PC-3 (cell line): ENCODE measurements around the gene MCL1. TPM values are rescaled to one million over a fixed set of nuclear protein-coding genes. Genes with fewer than 3 reads are reported as not detected.
A peak's percentile ranks its signal among the peaks of the same experiment; 100 is the strongest.

Experiments used
- ATAC-seq: fragments of 200-7000 bp; cut with Tn5 transposase; 2 replicates; pipeline ENCODE4 v1.9.1; 2020; ENCODE audit warnings: mild to moderate bottlenecking, moderate library complexity
- Bru-seq: library from RNA; stranded (reverse); fragments of 400-500 nt; gene quantifications from one replicate; lab custom pipeline; 2021; lab: Mats Ljungman, UMichigan
- BruChase-seq, 2 experiments: library from RNA; stranded (reverse); fragments of 400-500 nt; gene quantifications; one replicate each; lab custom pipeline; 2021; lab: Mats Ljungman, UMichigan
- BruUV-seq: library from RNA; stranded (reverse); fragments of 400-500 nt; replicated peaks from 2 replicates; lab custom pipeline; 2021; lab: Mats Ljungman, UMichigan
- CTCF ChIA-PET: fragments of 300-600 bp; sonication (Branson Sonifier 250); formaldehyde crosslinking; loops from one replicate; lab custom pipeline; 2022; ENCODE audit warnings: antibody characterized with exemption; lab: Charles Lee
- POLR2A ChIA-PET: fragments of 300-600 bp; sonication (Branson Sonifier 250); formaldehyde crosslinking; loops from one replicate; lab custom pipeline; 2022; ENCODE audit warnings: antibody characterized with exemption; ENCODE audit not compliant: unreplicated experiment; lab: Charles Lee
- DNase-seq: peaks from one replicate; pipeline ENCODE4 v3.0.0-alpha.2; 2015
- H2AFZ ChIP-seq: fragments of 300-600 bp; sonication (generic); 2 replicates; pipeline ENCODE4 v1.6.0; 2016; ENCODE audit warnings: antibody characterized with exemption, low read length
- H3F3A ChIP-seq: fragments of 300-600 bp; sonication (generic); one replicate; pipeline ENCODE4 v1.6.0; 2017; ENCODE audit warnings: antibody characterized with exemption, low read length, control low read depth, mild to moderate bottlenecking; ENCODE audit not compliant: unreplicated experiment
- H3K27ac ChIP-seq: fragments of 300-600 bp; sonication (generic); 2 replicates; pipeline ENCODE4 v1.5.1; 2016; ENCODE audit warnings: mild to moderate bottlenecking, low read length
- H3K27me3 ChIP-seq: fragments of 300-600 bp; sonication (generic); 2 replicates; pipeline ENCODE4 v1.6.1; 2016; ENCODE audit warnings: low read length, mixed read lengths
- H3K36me3 ChIP-seq: fragments of 300-600 bp; sonication (generic); 2 replicates; pipeline ENCODE4 v1.6.1; 2016; ENCODE audit warnings: low read depth, mixed run types, low read length, mixed read lengths
- H3K4me1 ChIP-seq: fragments of 300-600 bp; sonication (generic); 2 replicates; pipeline ENCODE4 v1.5.1; 2016; ENCODE audit warnings: low read length; ENCODE audit not compliant: insufficient read depth
- H3K4me2 ChIP-seq: fragments of 300-600 bp; sonication (generic); 2 replicates; pipeline ENCODE4 v1.6.0; 2016; ENCODE audit warnings: low read length
- H3K4me3 ChIP-seq: fragments of 300-600 bp; sonication (generic); 2 replicates; pipeline ENCODE4 v1.5.1; 2016; ENCODE audit warnings: mild to moderate bottlenecking, low read length, mixed read lengths
- H3K79me2 ChIP-seq: fragments of 300-600 bp; sonication (generic); 2 replicates; pipeline ENCODE4 v1.6.1; 2017; ENCODE audit warnings: low read length, mixed read lengths
- H3K9ac ChIP-seq: fragments of 300-600 bp; sonication (generic); 2 replicates; pipeline ENCODE4 v1.6.0; 2016; ENCODE audit warnings: mild to moderate bottlenecking, low read length
- H3K9me2 ChIP-seq: fragments of 300-600 bp; sonication (generic); replicated peaks from 2 replicates; pipeline ENCODE4 v1.6.1; 2016; ENCODE audit warnings: mixed run types, low read length, mixed read lengths
- H3K9me3 ChIP-seq: fragments of 300-600 bp; sonication (generic); 2 replicates; pipeline ENCODE4 v1.6.1; 2016; ENCODE audit warnings: low read length, mixed read lengths
- H4K20me1 ChIP-seq: fragments of 300-600 bp; sonication (generic); 2 replicates; pipeline ENCODE4 v1.6.1; 2016; ENCODE audit warnings: low read length, mixed read lengths
- EZH2 ChIP-seq: fragments of 300-600 bp; sonication (generic); IDR thresholded peaks from one replicate; pipeline ENCODE4 v1.6.1; 2017; ENCODE audit warnings: antibody characterized with exemption, mild to moderate bottlenecking, low read length; ENCODE audit not compliant: unreplicated experiment
- EZH2phosphoT487 ChIP-seq: fragments of 300-600 bp; sonication (generic); IDR thresholded peaks from 2 replicates; pipeline ENCODE4 v1.6.1; 2018; ENCODE audit warnings: mild to moderate bottlenecking, antibody characterized with exemption, low read length, borderline replicate concordance
- intact Hi-C: fragments of 100-400 bp; cut with micrococcal nuclease; formaldehyde crosslinking; loops from 2 replicates; pipeline ENCODE4 v1.9.0; 2023
- long read RNA-seq: library from polyadenylated mRNA; unstranded; transcript quantifications from one replicate; pipeline ENCODE4 v2.0.0, GENCODE V29; 2021; ENCODE audit not compliant: unreplicated experiment
- total RNA-seq: library from RNA; depleted of rRNA; stranded (reverse); fragments of >200 nt; gene quantifications from 2 replicates; pipeline ENCODE4 v1.2.3, GENCODE V29; 2014; rRNA removed
- TF ChIP-seq, protein P1 (sequence below): fragments of 300-600 bp; sonication (generic); conservative IDR thresholded peaks from 2 replicates; pipeline ENCODE4 v1.5.1; 2017; ENCODE audit warnings: antibody characterized with exemption, low read depth, mild to moderate bottlenecking, low read length

MCL1 gene
- total RNA-seq (285 and 376 TPM in 2 replicates), Bru-seq, nascent RNA (percentile 100 among the genes with signal in this experiment), BruChase-seq, experiment 1, labeled RNA remaining after a 6-hour chase (percentile 99 among the genes with signal in this experiment), BruChase-seq, experiment 2, labeled RNA remaining after a 2-hour chase (percentile 100 among the genes with signal in this experiment)
- long read RNA-seq, transcript MCL1-201 (2 exons, 1,110 nt), result minor isoform, 7 of 162 reads
- long read RNA-seq, transcript MCL1-202 (3 exons, 3,932 nt), result major isoform, 147 of 162 reads
- long read RNA-seq, transcript MCL1-203 (2 exons, 1,099 nt), result minor isoform, 6 of 162 reads
- long read RNA-seq, partial matches to known transcripts, result 1 of 162 reads
- long read RNA-seq, other reads (novel, unspliced or antisense), result 1 of 162 reads

DNA sequence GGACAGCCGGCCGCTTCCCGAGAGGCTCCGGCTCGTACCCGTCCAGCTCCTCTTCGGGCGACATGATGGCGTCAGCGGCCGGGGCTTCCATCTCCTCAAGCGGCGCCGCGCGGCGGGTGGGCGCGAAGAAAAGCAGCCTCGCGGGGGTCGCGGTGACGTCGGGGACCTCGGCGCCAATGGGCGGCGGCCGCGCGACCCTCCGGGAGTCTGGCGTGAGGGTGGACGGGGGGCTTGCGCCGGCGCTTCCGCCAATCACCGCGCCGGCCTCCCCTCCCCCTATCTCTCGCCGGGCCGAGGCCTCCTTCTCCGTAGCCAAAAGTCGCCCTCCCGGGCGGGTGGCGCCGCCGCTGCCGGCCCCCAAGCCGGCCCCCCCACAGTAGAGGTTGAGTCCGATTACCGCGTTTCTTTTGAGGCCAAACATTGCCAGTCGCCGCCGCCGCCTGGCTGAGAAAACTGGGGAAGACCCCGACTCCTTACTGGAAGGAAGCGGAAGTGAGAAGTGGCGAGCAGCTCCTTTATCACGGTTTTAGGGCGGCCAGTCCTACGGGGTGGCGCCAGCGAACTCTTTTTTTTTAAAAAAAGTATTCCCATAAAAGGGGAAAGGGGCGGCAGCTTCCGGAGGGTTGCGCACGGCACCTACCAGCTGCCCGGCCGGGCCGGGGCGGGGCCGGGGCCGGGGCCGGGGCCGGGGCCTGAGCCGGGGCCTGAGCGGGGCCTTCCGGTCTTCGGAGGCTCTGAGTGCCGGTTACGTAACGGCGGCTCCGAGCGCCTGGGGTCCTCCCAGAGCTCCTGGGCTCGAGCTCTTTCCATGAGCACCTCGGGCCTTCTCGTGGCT lies at the start of gene MCL1:
Gene MCL1, minus strand, starts transcription at position 501 of the 835 bp plus-strand sequence. Its CDS starts 80 bp downstream, at position 421.
- ChIA-PET POLR2A (interaction anchor here (0.5 to 2.6 kb wide), 24 partner anchors 9 to 483 kb away, joined by 3 to 31 read pairs (median 6); partner anchors contain the start of genes ECM1, ENSA, GOLPH3L and RPRD2), CTCF (interaction anchor here (0.5 to 1.6 kb wide), 5 partner anchors 17 to 195 kb away, joined by 3 to 6 read pairs (median 3); partner anchors contain the start of genes ENSA and GOLPH3L)
- peak; percentile 83 for ATAC-seq
- Histone ChIP-seq H2AFZ (peak within 1 kb of the TSS; percentile 68), H4K20me1 (peaks cover 49% of the 10 kb centered on the region), H3K4me1 (peaks cover 26% of the 10 kb centered on the region), H3K79me2 (peaks cover 60% of the 10 kb centered on the region), H3K36me3 (peaks cover 47% of the 10 kb centered on the region), H3K27me3 (no peaks in the 10 kb centered on the region), H3K4me2 (peak within 1 kb of the TSS; percentile 92), H3K9me3 (no peaks in the 10 kb centered on the region), H3F3A (peaks cover 15% of the 10 kb centered on the region), H3K9me2 (no peaks in the 10 kb centered on the region), H3K4me3 (peak within 1 kb of the TSS; percentile 93), H3K27ac (peak within 1 kb of the TSS; percentile 89), H3K9ac (peak within 1 kb of the TSS; percentile 98)
- no peak for TF ChIP-seq EZH2
- intact Hi-C loops, result loop anchor here (1.0 to 5.0 kb wide), 5 partner anchors 18 to 233 kb away; no protein-coding TSS in a partner anchor
- BruUV-seq, result no TSS peak
- DNase-seq, result peak; percentile 99

DNA sequence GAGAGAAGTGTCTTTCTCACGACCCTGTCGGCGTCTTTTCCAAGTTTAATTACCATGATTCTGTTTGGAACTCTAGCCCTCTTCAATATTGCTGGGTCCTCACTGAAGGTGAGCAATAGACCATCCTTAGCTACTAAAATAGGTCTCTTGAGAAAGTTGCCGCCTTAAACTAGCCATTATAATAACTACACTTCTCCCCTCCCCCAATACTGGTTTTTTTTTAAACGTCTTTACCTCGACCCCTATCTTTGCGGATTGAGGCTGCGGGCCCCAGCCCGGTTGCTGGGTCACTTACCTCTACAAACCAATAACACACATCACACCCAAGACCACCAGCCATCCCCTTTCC lies 49.3 kb upstream of the MCL1 start:
- Histone ChIP-seq H3K4me2 (peak overlapping the region; percentile 92), H3K9me3 (no peaks in the 10 kb centered on the region), H3K36me3 (peaks cover 32% of the 10 kb centered on the region), H3K27me3 (no peaks in the 10 kb centered on the region), H3K4me1 (peaks cover 38% of the 10 kb centered on the region), H3K27ac (peak overlapping the region; percentile 86), H3K79me2 (peaks cover 41% of the 10 kb centered on the region), H3F3A (peaks cover 5% of the 10 kb centered on the region), H4K20me1 (0 out of 2 replicates have a peak, but pooled peaks cover 3% of the 10 kb centered on the region), H2AFZ (peak overlapping the region; percentile 81), H3K9me2 (no peaks in the 10 kb centered on the region), H3K9ac (peak overlapping the region; percentile 92), H3K4me3 (peak overlapping the region; percentile 79)
- TSS peak; percentile 63 for BruUV-seq
- DNase-seq (no peak), ATAC-seq (no peak)
- no peak for TF ChIP-seq EZH2phosphoT487
- TF ChIP-seq, protein P1, sequence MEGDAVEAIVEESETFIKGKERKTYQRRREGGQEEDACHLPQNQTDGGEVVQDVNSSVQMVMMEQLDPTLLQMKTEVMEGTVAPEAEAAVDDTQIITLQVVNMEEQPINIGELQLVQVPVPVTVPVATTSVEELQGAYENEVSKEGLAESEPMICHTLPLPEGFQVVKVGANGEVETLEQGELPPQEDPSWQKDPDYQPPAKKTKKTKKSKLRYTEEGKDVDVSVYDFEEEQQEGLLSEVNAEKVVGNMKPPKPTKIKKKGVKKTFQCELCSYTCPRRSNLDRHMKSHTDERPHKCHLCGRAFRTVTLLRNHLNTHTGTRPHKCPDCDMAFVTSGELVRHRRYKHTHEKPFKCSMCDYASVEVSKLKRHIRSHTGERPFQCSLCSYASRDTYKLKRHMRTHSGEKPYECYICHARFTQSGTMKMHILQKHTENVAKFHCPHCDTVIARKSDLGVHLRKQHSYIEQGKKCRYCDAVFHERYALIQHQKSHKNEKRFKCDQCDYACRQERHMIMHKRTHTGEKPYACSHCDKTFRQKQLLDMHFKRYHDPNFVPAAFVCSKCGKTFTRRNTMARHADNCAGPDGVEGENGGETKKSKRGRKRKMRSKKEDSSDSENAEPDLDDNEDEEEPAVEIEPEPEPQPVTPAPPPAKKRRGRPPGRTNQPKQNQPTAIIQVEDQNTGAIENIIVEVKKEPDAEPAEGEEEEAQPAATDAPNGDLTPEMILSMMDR, result no peak
- no peak for TF ChIP-seq EZH2
- intact Hi-C loops, result loop anchor here (2.0 to 10.0 kb wide), 4 partner anchors 39 to 376 kb away; partner anchors contain the start of genes GOLPH3L, MINDY1 and PRUNE1
- CTCF ChIA-PET, result interaction anchor here (1.1 to 2.1 kb wide), 3 partner anchors 49 to 67 kb away, joined by 5 to 7 read pairs (median 5); partner anchors contain the start of gene MCL1
- POLR2A ChIA-PET, result interaction anchor here (0.5 to 2.0 kb wide), 6 partner anchors 49 to 346 kb away, joined by 3 to 14 read pairs (median 8); partner anchors contain the start of genes CERS2, GOLPH3L and MCL1
